ENCODE measurements around the gene DOP1A. TPM values are rescaled to one million over a fixed set of nuclear protein-coding genes. Genes with fewer than 3 reads are reported as not detected.
A peak's percentile ranks its signal among the peaks of the same experiment; 100 is the strongest.

DOP1A gene
- total RNA-seq, 1 experiment from 2014 or later = 5.3 TPM

- in situ Hi-C loops (cut with HindIII; ENCODE audit: low pct_unique_long_range_greater_than_20kb, low sequenced_read_pairs) = no loop called here
- DNase-seq (ENCODE audit: low read depth, low spot score) = peak; percentile 78
Observed at GRCh38 chr6:83065511-83066192, 1.8 kb upstream of the DOP1A start, which contains the start of gene UBE3D. TSS of gene UBE3D (minus strand) at chr6:83065841. CDS start at chr6:83065718, 123 bp downstream.

- in situ Hi-C loops (cut with HindIII; ENCODE audit: low pct_unique_long_range_greater_than_20kb, low sequenced_read_pairs) = no loop called here
- no peak for DNase-seq (ENCODE audit: low read depth, low spot score)
Observed at GRCh38 chr6:83068616-83069015, 1.1 kb downstream of the DOP1A start.

- DNase-seq (ENCODE audit: low read depth, low spot score) = no peak
- in situ Hi-C loops (cut with HindIII; ENCODE audit: low pct_unique_long_range_greater_than_20kb, low sequenced_read_pairs) = no loop called here
Observed at GRCh38 chr6:83069633-83070032, 2.2 kb downstream of the DOP1A start.

- DNase-seq (ENCODE audit: low read depth, low spot score) = no peak
Observed at GRCh38 chr6:83071023-83071422, 3.6 kb downstream of the DOP1A start.

GRCh38 chr6:83071707-83072106 lies 4.2 kb downstream of the DOP1A start:
- DNase-seq (ENCODE audit: low read depth, low spot score) = no peak
- in situ Hi-C loops (cut with HindIII; ENCODE audit: low pct_unique_long_range_greater_than_20kb, low sequenced_read_pairs) = no loop called here

More at GRCh38 chr6:83071023-83071422, 3.6 kb downstream of the DOP1A start:
- in situ Hi-C loops (cut with HindIII; ENCODE audit: low pct_unique_long_range_greater_than_20kb, low sequenced_read_pairs) = no loop called here

GRCh38 chr6:83072726-83073125 lies 5.3 kb downstream of the DOP1A start:
- no peak for DNase-seq (ENCODE audit: low read depth, low spot score)
- in situ Hi-C loops (cut with HindIII; ENCODE audit: low pct_unique_long_range_greater_than_20kb, low sequenced_read_pairs) = no loop called here

- DNase-seq (ENCODE audit: low read depth, low spot score) = no peak
- in situ Hi-C loops (cut with HindIII; ENCODE audit: low pct_unique_long_range_greater_than_20kb, low sequenced_read_pairs) = no loop called here
Observed at GRCh38 chr6:83073615-83074014, 6.1 kb downstream of the DOP1A start.

GRCh38 chr6:83083476-83083875 lies 16.0 kb downstream of the DOP1A start:
- DNase-seq (ENCODE audit: low read depth, low spot score) = no peak
- in situ Hi-C loops (cut with HindIII; ENCODE audit: low pct_unique_long_range_greater_than_20kb, low sequenced_read_pairs) = no loop called here

GRCh38 chr6:83086751-83087150 lies 19.3 kb downstream of the DOP1A start:
- DNase-seq (ENCODE audit: low read depth, low spot score) = no peak
- in situ Hi-C loops (cut with HindIII; ENCODE audit: low pct_unique_long_range_greater_than_20kb, low sequenced_read_pairs) = no loop called here

GRCh38 chr6:83092756-83093399 lies 25.4 kb downstream of the DOP1A start:
- in situ Hi-C loops (cut with HindIII; ENCODE audit: low pct_unique_long_range_greater_than_20kb, low sequenced_read_pairs) = no loop called here
- no peak for DNase-seq (ENCODE audit: low read depth, low spot score)

- in situ Hi-C loops (cut with HindIII; ENCODE audit: low pct_unique_long_range_greater_than_20kb, low sequenced_read_pairs) = no loop called here
Observed at GRCh38 chr6:83096791-83097190, 29.3 kb downstream of the DOP1A start.

GRCh38 chr6:83097204-83097603 lies 29.7 kb downstream of the DOP1A start:
- in situ Hi-C loops (cut with HindIII; ENCODE audit: low pct_unique_long_range_greater_than_20kb, low sequenced_read_pairs) = no loop called here
- DNase-seq (ENCODE audit: low read depth, low spot score) = no peak

More at GRCh38 chr6:83096791-83097190, 29.3 kb downstream of the DOP1A start:
- DNase-seq (ENCODE audit: low read depth, low spot score) = no peak

- in situ Hi-C loops (cut with HindIII; ENCODE audit: low pct_unique_long_range_greater_than_20kb, low sequenced_read_pairs) = no loop called here
- DNase-seq (ENCODE audit: low read depth, low spot score) = no peak
Observed at GRCh38 chr6:83097675-83098074, 30.2 kb downstream of the DOP1A start.

GRCh38 chr6:83098589-83098988 lies 31.1 kb downstream of the DOP1A start:
- DNase-seq (ENCODE audit: low read depth, low spot score) = no peak
- in situ Hi-C loops (cut with HindIII; ENCODE audit: low pct_unique_long_range_greater_than_20kb, low sequenced_read_pairs) = no loop called here

GRCh38 chr6:83108378-83108777 lies 40.9 kb downstream of the DOP1A start:
- in situ Hi-C loops (cut with HindIII; ENCODE audit: low pct_unique_long_range_greater_than_20kb, low sequenced_read_pairs) = no loop called here

GRCh38 chr6:83113258-83113657 lies 45.8 kb downstream of the DOP1A start:
- in situ Hi-C loops (cut with HindIII; ENCODE audit: low pct_unique_long_range_greater_than_20kb, low sequenced_read_pairs) = no loop called here

More at GRCh38 chr6:83108378-83108777, 40.9 kb downstream of the DOP1A start:
- no peak for DNase-seq (ENCODE audit: low read depth, low spot score)

GRCh38 chr6:83114164-83114563 lies 46.7 kb downstream of the DOP1A start:
- in situ Hi-C loops (cut with HindIII; ENCODE audit: low pct_unique_long_range_greater_than_20kb, low sequenced_read_pairs) = no loop called here
- DNase-seq (ENCODE audit: low read depth, low spot score) = no peak

More at GRCh38 chr6:83113258-83113657, 45.8 kb downstream of the DOP1A start:
- no peak for DNase-seq (ENCODE audit: low read depth, low spot score)

GRCh38 chr6:83117802-83118201 lies 50.3 kb downstream of the DOP1A start:
- in situ Hi-C loops (cut with HindIII; ENCODE audit: low pct_unique_long_range_greater_than_20kb, low sequenced_read_pairs) = no loop called here
- no peak for DNase-seq (ENCODE audit: low read depth, low spot score)

GRCh38 chr6:83119742-83120300 lies 52.4 kb downstream of the DOP1A start:
- in situ Hi-C loops (cut with HindIII; ENCODE audit: low pct_unique_long_range_greater_than_20kb, low sequenced_read_pairs) = no loop called here
- DNase-seq (ENCODE audit: low read depth, low spot score) = no peak
